ENCODE measurements around the gene LEFTY1. TPM values are rescaled to one million over a fixed set of nuclear protein-coding genes. Genes with fewer than 3 reads are reported as not detected.

The LEFTY1 gene
- total and polyA plus RNA-seq, 4 donors, result 0.42 to 1.4 (median 0.87) TPM

DNA sequence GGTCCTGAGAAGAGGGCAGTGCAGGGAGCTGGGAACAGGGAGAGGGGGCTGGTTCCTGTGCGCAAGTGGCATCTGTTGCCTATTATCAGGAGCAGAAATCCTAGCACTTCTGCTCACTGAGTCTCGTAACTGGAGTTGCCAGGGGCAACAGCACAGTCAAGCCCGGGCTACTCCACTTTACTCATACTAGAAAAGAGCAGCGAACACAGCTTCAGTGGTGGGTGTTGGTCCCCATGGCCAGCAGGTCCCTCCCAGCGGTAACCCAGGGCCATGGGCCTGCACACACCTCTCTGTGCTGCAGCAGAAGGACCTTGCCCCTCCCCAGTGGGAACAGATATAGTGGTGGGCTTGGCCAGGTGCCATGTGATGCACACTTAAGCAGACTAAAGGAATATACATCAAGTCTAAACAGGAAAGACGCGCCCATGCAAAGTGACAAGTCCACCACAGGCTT is 26.6 kb upstream of the LEFTY1 start:
- no peak overlapping the region for H3K4me3 ChIP-seq (ENCODE audit: low read depth in 1 of 3, low read length in 3 of 3)
- TF ChIP-seq, protein P1, sequence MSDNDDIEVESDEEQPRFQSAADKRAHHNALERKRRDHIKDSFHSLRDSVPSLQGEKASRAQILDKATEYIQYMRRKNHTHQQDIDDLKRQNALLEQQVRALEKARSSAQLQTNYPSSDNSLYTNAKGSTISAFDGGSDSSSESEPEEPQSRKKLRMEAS (IDR thresholded peaks at IDR 0.05), result no peak
- TF ChIP-seq SP1 (IDR thresholded peaks at IDR 0.05) (no peak), EGR1 (IDR thresholded peaks at IDR 0.05; ENCODE audit: low read depth in 2 of 2) (no peak), FOXA2 (IDR thresholded peaks at IDR 0.05) (no peak), HNF4G (IDR thresholded peaks at IDR 0.05) (no peak), RXRA (IDR thresholded peaks at IDR 0.05) (no peak), NR2F2 (IDR thresholded peaks at IDR 0.05) (no peak), RAD21 (IDR thresholded peaks at IDR 0.05) (no peak), GABPA (IDR thresholded peaks at IDR 0.05 in 1 of 2, conservative IDR thresholded peaks at IDR 0.05 in 1 of 2) (no peak), YY1 (IDR thresholded peaks at IDR 0.05) (no peak), FOXA1 (IDR thresholded peaks at IDR 0.05) (no peak), TAF1 (conservative IDR thresholded peaks at IDR 0.05) (no peak), JUND (IDR thresholded peaks at IDR 0.05) (no peak)
- TF ChIP-seq, protein P2, sequence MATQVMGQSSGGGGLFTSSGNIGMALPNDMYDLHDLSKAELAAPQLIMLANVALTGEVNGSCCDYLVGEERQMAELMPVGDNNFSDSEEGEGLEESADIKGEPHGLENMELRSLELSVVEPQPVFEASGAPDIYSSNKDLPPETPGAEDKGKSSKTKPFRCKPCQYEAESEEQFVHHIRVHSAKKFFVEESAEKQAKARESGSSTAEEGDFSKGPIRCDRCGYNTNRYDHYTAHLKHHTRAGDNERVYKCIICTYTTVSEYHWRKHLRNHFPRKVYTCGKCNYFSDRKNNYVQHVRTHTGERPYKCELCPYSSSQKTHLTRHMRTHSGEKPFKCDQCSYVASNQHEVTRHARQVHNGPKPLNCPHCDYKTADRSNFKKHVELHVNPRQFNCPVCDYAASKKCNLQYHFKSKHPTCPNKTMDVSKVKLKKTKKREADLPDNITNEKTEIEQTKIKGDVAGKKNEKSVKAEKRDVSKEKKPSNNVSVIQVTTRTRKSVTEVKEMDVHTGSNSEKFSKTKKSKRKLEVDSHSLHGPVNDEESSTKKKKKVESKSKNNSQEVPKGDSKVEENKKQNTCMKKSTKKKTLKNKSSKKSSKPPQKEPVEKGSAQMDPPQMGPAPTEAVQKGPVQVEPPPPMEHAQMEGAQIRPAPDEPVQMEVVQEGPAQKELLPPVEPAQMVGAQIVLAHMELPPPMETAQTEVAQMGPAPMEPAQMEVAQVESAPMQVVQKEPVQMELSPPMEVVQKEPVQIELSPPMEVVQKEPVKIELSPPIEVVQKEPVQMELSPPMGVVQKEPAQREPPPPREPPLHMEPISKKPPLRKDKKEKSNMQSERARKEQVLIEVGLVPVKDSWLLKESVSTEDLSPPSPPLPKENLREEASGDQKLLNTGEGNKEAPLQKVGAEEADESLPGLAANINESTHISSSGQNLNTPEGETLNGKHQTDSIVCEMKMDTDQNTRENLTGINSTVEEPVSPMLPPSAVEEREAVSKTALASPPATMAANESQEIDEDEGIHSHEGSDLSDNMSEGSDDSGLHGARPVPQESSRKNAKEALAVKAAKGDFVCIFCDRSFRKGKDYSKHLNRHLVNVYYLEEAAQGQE (IDR thresholded peaks at IDR 0.05), result no peak
- TF ChIP-seq, protein P3, sequence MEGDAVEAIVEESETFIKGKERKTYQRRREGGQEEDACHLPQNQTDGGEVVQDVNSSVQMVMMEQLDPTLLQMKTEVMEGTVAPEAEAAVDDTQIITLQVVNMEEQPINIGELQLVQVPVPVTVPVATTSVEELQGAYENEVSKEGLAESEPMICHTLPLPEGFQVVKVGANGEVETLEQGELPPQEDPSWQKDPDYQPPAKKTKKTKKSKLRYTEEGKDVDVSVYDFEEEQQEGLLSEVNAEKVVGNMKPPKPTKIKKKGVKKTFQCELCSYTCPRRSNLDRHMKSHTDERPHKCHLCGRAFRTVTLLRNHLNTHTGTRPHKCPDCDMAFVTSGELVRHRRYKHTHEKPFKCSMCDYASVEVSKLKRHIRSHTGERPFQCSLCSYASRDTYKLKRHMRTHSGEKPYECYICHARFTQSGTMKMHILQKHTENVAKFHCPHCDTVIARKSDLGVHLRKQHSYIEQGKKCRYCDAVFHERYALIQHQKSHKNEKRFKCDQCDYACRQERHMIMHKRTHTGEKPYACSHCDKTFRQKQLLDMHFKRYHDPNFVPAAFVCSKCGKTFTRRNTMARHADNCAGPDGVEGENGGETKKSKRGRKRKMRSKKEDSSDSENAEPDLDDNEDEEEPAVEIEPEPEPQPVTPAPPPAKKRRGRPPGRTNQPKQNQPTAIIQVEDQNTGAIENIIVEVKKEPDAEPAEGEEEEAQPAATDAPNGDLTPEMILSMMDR (IDR thresholded peaks at IDR 0.05; ENCODE audit: low read depth, low read length, missing input control), result no peak
- TF ChIP-seq, protein P4, sequence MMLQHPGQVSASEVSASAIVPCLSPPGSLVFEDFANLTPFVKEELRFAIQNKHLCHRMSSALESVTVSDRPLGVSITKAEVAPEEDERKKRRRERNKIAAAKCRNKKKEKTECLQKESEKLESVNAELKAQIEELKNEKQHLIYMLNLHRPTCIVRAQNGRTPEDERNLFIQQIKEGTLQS (IDR thresholded peaks at IDR 0.05), result no peak
- no peak overlapping the region for H3K27ac ChIP-seq (ENCODE audit: low read depth in 1 of 2, low read length in 2 of 2)
- no peaks in the 10 kb centered on the region for H3K27me3 ChIP-seq (ENCODE audit: control insufficient read depth in 4 of 4, insufficient read depth in 4 of 4, low read length in 3 of 4)
- no peaks in the 10 kb centered on the region for H3K9me3 ChIP-seq (ENCODE audit: control insufficient read depth in 4 of 4, low read length in 3 of 4)
- WGBS, result 96% methylated on average over 7 of the region's 7 CpGs
- H3K4me1 ChIP-seq (ENCODE audit: control insufficient read depth in 4 of 4, insufficient read depth in 4 of 4, low read length in 3 of 4), result peaks cover 0 to 2% (median 2%) of the 10 kb centered on the region in 4 donors
- peaks cover 0 to 15% (median 7%) of the 10 kb centered on the region in 4 donors for H3K36me3 ChIP-seq (ENCODE audit: control insufficient read depth in 4 of 4, insufficient read depth in 3 of 4, low read depth in 1 of 4, low read length in 3 of 4)
- DNase-seq (ENCODE audit: low spot score), result no peak
- no peak overlapping the region for H3K9ac ChIP-seq (ENCODE audit: low read depth in 1 of 2, low read length in 2 of 2)

DNA sequence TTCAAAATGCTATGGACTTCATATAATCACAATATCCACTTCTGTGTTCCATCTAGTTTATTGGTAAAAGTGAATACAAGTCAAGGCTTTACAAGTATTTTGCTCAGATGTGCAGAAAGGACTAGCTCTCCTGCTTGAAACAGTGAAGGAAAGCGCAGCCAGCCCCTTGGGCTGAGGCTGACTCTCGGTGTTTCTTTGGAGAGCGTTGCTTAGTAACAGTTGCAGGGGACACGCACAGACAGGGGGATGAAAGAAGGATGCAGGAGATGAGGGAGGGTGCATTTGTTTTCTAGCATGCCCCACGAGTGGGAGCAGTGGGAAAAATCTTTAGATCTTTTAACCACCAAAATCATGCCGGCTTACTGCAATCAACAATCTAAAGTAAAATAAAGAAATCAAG is 26.0 kb upstream of the LEFTY1 start:
- Histone ChIP-seq H3K36me3 (ENCODE audit: control insufficient read depth in 4 of 4, insufficient read depth in 3 of 4, low read depth in 1 of 4, low read length in 3 of 4) (peaks cover 0 to 15% (median 7%) of the 10 kb centered on the region in 4 donors), H3K4me1 (ENCODE audit: control insufficient read depth in 4 of 4, insufficient read depth in 4 of 4, low read length in 3 of 4) (peaks cover 0 to 2% (median under 1%) of the 10 kb centered on the region in 4 donors)
- 93% methylated on average over 6 of the region's 6 CpGs for WGBS

More for the DNA sequence above, 26.0 kb upstream of the LEFTY1 start:
- DNase-seq (ENCODE audit: low spot score), result no peak
- Histone ChIP-seq H3K9me3 (ENCODE audit: control insufficient read depth in 4 of 4, low read length in 3 of 4) (no peaks in the 10 kb centered on the region), H3K9ac (ENCODE audit: low read depth in 1 of 2, low read length in 2 of 2) (no peak overlapping the region), H3K4me3 (ENCODE audit: low read depth in 1 of 3, low read length in 3 of 3) (no peak overlapping the region), H3K27ac (ENCODE audit: low read depth in 1 of 2, low read length in 2 of 2) (no peak overlapping the region), H3K27me3 (ENCODE audit: control insufficient read depth in 4 of 4, insufficient read depth in 4 of 4, low read length in 3 of 4) (no peaks in the 10 kb centered on the region)
- TF ChIP-seq TAF1 (conservative IDR thresholded peaks at IDR 0.05) (no peak), EGR1 (IDR thresholded peaks at IDR 0.05; ENCODE audit: low read depth in 2 of 2) (no peak), FOXA2 (IDR thresholded peaks at IDR 0.05) (no peak), SP1 (IDR thresholded peaks at IDR 0.05) (no peak), RXRA (IDR thresholded peaks at IDR 0.05) (no peak)
- TF ChIP-seq, protein P2 (IDR thresholded peaks at IDR 0.05), result no peak
- TF ChIP-seq, protein P1 (IDR thresholded peaks at IDR 0.05), result no peak
- TF ChIP-seq, protein P5, sequence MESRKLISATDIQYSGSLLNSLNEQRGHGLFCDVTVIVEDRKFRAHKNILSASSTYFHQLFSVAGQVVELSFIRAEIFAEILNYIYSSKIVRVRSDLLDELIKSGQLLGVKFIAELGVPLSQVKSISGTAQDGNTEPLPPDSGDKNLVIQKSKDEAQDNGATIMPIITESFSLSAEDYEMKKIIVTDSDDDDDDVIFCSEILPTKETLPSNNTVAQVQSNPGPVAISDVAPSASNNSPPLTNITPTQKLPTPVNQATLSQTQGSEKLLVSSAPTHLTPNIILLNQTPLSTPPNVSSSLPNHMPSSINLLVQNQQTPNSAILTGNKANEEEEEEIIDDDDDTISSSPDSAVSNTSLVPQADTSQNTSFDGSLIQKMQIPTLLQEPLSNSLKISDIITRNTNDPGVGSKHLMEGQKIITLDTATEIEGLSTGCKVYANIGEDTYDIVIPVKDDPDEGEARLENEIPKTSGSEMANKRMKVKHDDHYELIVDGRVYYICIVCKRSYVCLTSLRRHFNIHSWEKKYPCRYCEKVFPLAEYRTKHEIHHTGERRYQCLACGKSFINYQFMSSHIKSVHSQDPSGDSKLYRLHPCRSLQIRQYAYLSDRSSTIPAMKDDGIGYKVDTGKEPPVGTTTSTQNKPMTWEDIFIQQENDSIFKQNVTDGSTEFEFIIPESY (IDR thresholded peaks at IDR 0.05), result no peak
